BE2C (cell line): ENCODE results near the gene HOXC10.

Source experiments
- DNase-seq: peaks from one replicate; pipeline ENCODE4 v3.0.0-alpha.2; 2020
- H3K27me3 ChIP-seq: fragments of 250-450 bp; sonication (Bioruptor Pico); 2 replicates; pipeline ENCODE4 v1.5.1; 2020; ENCODE audit warnings: mild to moderate bottlenecking
- H3K36me3 ChIP-seq: fragments of 250-450 bp; sonication (Bioruptor Pico); 2 replicates; pipeline ENCODE4 v1.5.1; 2020; ENCODE audit warnings: mild to moderate bottlenecking
- H3K4me1 ChIP-seq: fragments of 250-450 bp; sonication (Bioruptor Pico); 2 replicates; pipeline ENCODE4 v1.5.1; 2020
- H3K4me3 ChIP-seq: 2 replicates; pipeline ENCODE4 v1.5.1; 2011; ENCODE audit warnings: low read depth, low read length
- H3K9me3 ChIP-seq: fragments of 250-450 bp; sonication (Bioruptor Pico); 2 replicates; pipeline ENCODE4 v1.5.1; 2020
- TF ChIP-seq, protein P1 (sequence below): IDR thresholded peaks from 2 replicates; pipeline ENCODE4 v1.5.1; 2012; ENCODE audit warnings: mild to moderate bottlenecking, low read depth, low read length

HOXC10 gene

GRCh38 chr12:53950789-53951576 lies 34.0 kb upstream of the HOXC10 start:
- no peaks in the 10 kb centered on the region for H3K9me3 ChIP-seq
- no peak for DNase-seq
- no peaks in the 10 kb centered on the region; the same call in 1 of the 2 replicates for H3K4me1 ChIP-seq
- no peaks in the 10 kb centered on the region for H3K36me3 ChIP-seq
- H3K27me3 ChIP-seq, result peaks cover 100% of the 10 kb centered on the region
- TF ChIP-seq, protein P1, sequence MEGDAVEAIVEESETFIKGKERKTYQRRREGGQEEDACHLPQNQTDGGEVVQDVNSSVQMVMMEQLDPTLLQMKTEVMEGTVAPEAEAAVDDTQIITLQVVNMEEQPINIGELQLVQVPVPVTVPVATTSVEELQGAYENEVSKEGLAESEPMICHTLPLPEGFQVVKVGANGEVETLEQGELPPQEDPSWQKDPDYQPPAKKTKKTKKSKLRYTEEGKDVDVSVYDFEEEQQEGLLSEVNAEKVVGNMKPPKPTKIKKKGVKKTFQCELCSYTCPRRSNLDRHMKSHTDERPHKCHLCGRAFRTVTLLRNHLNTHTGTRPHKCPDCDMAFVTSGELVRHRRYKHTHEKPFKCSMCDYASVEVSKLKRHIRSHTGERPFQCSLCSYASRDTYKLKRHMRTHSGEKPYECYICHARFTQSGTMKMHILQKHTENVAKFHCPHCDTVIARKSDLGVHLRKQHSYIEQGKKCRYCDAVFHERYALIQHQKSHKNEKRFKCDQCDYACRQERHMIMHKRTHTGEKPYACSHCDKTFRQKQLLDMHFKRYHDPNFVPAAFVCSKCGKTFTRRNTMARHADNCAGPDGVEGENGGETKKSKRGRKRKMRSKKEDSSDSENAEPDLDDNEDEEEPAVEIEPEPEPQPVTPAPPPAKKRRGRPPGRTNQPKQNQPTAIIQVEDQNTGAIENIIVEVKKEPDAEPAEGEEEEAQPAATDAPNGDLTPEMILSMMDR, result no peak
- no peak overlapping the region for H3K4me3 ChIP-seq

DNA sequence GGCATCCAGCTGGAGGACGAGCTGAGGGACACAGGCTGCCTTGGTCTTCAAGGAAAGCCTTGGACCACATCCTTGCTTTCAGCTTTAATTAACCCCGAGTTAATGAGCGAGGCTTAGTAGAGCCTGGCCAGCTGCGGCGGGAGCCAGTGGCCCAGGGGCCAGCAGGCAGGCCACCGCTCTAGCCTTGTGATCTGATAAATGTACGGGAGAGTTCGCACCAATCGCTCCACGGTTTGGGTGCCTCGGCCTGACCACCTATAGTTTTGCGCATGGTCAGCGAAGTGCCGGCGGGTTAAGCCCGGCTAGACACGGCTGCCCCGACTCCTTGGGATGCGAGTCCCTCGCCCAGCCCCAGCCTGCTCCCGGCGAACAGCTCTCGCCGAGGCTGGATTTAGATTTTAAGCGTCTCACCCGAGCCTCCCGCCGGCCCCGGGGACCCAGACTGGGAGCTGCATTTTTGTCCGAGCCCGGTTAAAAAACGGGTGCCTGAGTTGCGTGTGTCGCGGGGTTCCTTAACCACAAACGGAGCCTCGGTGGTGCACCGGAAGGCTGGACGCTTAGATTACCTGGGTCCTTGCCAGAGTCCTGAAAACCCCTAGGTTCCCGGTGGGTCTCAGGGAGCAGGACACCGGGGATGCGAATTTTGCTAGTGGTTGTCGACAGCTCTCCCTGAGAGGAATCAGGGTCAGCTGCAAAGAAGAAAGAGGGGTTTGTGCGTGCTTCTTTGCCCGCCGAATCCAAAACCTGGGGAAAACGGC lies 33.2 kb upstream of the HOXC10 start:
- no peaks in the 10 kb centered on the region; the same call in 1 of the 2 replicates for H3K4me1 ChIP-seq

GRCh38 chr12:53952335-53952694 lies 32.6 kb upstream of the HOXC10 start:
- no peak overlapping the region for H3K4me3 ChIP-seq
- no peaks in the 10 kb centered on the region; the same call in 1 of the 2 replicates for H3K4me1 ChIP-seq
- peaks cover 100% of the 10 kb centered on the region for H3K27me3 ChIP-seq
- H3K9me3 ChIP-seq, result no peaks in the 10 kb centered on the region
- H3K36me3 ChIP-seq, result no peaks in the 10 kb centered on the region
- TF ChIP-seq, protein P1, result no peak; the same call in 1 of the 2 replicates
- no peak for DNase-seq

More for the DNA sequence above, 33.2 kb upstream of the HOXC10 start:
- Histone ChIP-seq H3K9me3 (no peaks in the 10 kb centered on the region), H3K27me3 (peaks cover 100% of the 10 kb centered on the region), H3K36me3 (no peaks in the 10 kb centered on the region), H3K4me3 (no peak overlapping the region)
- DNase-seq, result no peak
- TF ChIP-seq, protein P1, result no peak

DNA sequence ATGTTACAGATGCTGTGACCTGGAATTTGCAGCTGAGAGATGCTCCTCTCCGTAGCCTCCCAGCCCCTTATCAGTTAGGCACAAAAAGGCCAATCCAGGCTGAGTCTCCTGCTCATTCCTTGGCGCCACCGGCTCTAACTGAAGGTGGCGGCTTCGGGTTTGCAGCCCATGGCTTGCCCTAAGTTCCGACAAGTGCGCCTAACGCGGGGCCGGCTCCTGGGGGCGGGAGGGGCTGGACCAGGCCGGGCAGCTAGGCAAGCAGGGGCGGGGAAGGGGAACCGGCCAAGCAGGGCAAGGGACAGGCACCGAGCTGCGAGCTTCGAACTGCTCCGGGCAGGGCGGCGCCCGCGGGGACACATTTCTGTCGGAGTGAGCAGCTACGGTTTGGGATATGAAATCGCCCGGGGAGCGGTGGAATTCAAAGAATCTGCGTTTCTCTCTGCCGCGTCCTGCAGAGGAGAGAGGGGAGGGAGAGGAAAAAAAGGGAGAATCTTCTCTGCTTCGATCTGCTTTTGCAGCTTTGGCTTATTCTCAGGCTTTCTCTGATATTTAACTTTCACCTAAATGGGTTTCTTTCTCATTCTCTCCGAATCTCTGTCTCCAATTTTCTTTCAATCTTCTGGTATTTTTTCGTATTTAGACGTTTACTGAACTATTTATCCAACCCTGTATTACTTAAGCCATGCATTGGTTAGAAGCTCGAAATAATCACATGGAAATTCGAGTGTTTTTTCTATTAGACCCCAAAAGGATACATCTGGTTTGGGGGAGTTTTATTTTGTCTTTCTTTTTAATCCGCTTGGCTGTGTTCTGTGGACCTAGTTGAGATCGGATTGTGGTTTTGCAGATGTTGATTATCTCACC lies 31.8 kb upstream of the HOXC10 start:
- no peaks in the 10 kb centered on the region for H3K9me3 ChIP-seq
- H3K4me1 ChIP-seq, result no peaks in the 10 kb centered on the region; the same call in 1 of the 2 replicates
- TF ChIP-seq, protein P1, result no peak
- DNase-seq, result no peak
- no peak overlapping the region for H3K4me3 ChIP-seq
- no peaks in the 10 kb centered on the region for H3K36me3 ChIP-seq
- H3K27me3 ChIP-seq, result peaks cover 100% of the 10 kb centered on the region

- TF ChIP-seq, protein P1, result no peak
- Histone ChIP-seq H3K36me3 (no peaks in the 10 kb centered on the region), H3K27me3 (peaks cover 100% of the 10 kb centered on the region), H3K9me3 (no peaks in the 10 kb centered on the region), H3K4me1 (no peaks in the 10 kb centered on the region; the same call in 1 of the 2 replicates), H3K4me3 (no peak overlapping the region)
- DNase-seq, result no peak
Measured at GRCh38 chr12:53953831-53954693, 30.9 kb upstream of the HOXC10 start.
